Gastroesophageal sphincter (tissue), 4 donors: ENCODE measurements around the gene SNED1. TPM values are rescaled to one million over a fixed set of nuclear protein-coding genes. Genes with fewer than 3 reads are reported as not detected.

Experiments
- ATAC-seq: fragments of 150-250 bp; one replicate; pipeline ENCODE4 v1.9.1; 2016; ENCODE audit warnings: mild to moderate bottlenecking, moderate library complexity
- H3K27ac ChIP-seq, 4 donors: fragments of 200-600 bp; sonication (generic) in 3 of 4; 1 replicate in 3 of 4; 2 replicates in 1 of 4; pipeline ENCODE4 v1.5.1; 2016 to 2019
- H3K27me3 ChIP-seq: fragments of 200-600 bp; sonication (generic); one replicate; pipeline ENCODE4 v1.5.1; 2019
- H3K36me3 ChIP-seq, 2 donors: fragments of 200-600 bp; sonication (generic); one replicate each; pipeline ENCODE4 v1.5.1; 2019; ENCODE audit warnings: control low read depth in 1 of 2
- H3K4me1 ChIP-seq, 3 donors: fragments of 200-600 bp; sonication (generic); 1 replicate in 2 of 3; 2 replicates in 1 of 3; pipeline ENCODE4 v1.5.1; 2016 to 2019; ENCODE audit warnings: control low read depth in 2 of 3
- H3K4me3 ChIP-seq, 2 donors: fragments of 200-600 bp; sonication (generic); one replicate each; pipeline ENCODE4 v1.5.1; 2019; ENCODE audit warnings: mild to moderate bottlenecking in 1 of 2, moderate library complexity in 1 of 2
- H3K9me3 ChIP-seq, 3 donors: fragments of 200-600 bp; sonication (generic); one replicate each; pipeline ENCODE4 v1.5.1; 2017 to 2019; ENCODE audit warnings: control low read depth in 2 of 3
- EP300 ChIP-seq: sonication (generic); formaldehyde crosslinking; IDR thresholded peaks from one replicate; pipeline ENCODE4 v1.6.1; 2017; ENCODE audit warnings: antibody characterized with exemption, mild to moderate bottlenecking
- POLR2A ChIP-seq, 2 donors: fragments of 450-650 bp; IDR thresholded peaks; one replicate each; pipeline ENCODE4 v1.6.1; 2017; ENCODE audit warnings: antibody characterized with exemption in 2 of 2, mild to moderate bottlenecking in 2 of 2, moderate library complexity in 1 of 2
- POLR2AphosphoS5 ChIP-seq: sonication (generic); formaldehyde crosslinking; IDR thresholded peaks from one replicate; pipeline ENCODE4 v1.6.1; 2017; ENCODE audit warnings: antibody characterized with exemption
- WGBS, 2 donors: methylation state at CpG; one replicate each; pipeline ENCODE4 v1.1.5; 2018; ENCODE audit warnings: low coverage in 1 of 2; 5-methylcytosine and 5-hydroxymethylcytosine counted together
- total RNA-seq, 4 donors: library from RNA; depleted of rRNA; stranded (reverse); fragments of >200 nt; gene quantifications; one replicate each; pipeline ENCODE4 v1.1.0, GENCODE V29; 2016
- TF ChIP-seq, protein P1 (sequence below), 4 experiments: fragments of 200-600 bp in 2 of 4; fragments of 450-650 bp in 2 of 4; sonication (generic) in 1 of 4; IDR thresholded peaks; one replicate each; pipeline ENCODE4 v1.5.1; 2017 to 2019; ENCODE audit warnings: antibody characterized with exemption in 4 of 4, mild to moderate bottlenecking in 2 of 4, moderate library complexity in 2 of 4

SNED1 gene
- total RNA-seq, 4 donors from 2014 or later = 8.3 to 29.9 (median 14.6) TPM

- Histone ChIP-seq H3K27ac (no peak overlapping the region), H3K27me3 (peaks cover 24% of the 10 kb centered on the region), H3K36me3 (no peaks in the 10 kb centered on the region), H3K4me3 (no peak overlapping the region), H3K4me1 (peaks cover 0 to 8% (median 0%) of the 10 kb centered on the region in 3 donors), H3K9me3 (no peaks in the 10 kb centered on the region)
- TF ChIP-seq, protein P1, sequence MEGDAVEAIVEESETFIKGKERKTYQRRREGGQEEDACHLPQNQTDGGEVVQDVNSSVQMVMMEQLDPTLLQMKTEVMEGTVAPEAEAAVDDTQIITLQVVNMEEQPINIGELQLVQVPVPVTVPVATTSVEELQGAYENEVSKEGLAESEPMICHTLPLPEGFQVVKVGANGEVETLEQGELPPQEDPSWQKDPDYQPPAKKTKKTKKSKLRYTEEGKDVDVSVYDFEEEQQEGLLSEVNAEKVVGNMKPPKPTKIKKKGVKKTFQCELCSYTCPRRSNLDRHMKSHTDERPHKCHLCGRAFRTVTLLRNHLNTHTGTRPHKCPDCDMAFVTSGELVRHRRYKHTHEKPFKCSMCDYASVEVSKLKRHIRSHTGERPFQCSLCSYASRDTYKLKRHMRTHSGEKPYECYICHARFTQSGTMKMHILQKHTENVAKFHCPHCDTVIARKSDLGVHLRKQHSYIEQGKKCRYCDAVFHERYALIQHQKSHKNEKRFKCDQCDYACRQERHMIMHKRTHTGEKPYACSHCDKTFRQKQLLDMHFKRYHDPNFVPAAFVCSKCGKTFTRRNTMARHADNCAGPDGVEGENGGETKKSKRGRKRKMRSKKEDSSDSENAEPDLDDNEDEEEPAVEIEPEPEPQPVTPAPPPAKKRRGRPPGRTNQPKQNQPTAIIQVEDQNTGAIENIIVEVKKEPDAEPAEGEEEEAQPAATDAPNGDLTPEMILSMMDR (IDR thresholded peaks at IDR 0.05) = no peak
- TF ChIP-seq EP300 = no peak
- TF ChIP-seq POLR2A (IDR thresholded peaks at IDR 0.05) = no peak
- TF ChIP-seq POLR2AphosphoS5 = no peak
- 81% methylated on average over 5 of the region's 32 CpGs; no CpG with 5 or more reads in 1 of the 2 donors for whole genome bisulfite sequencing, 2 donors
- no peak for ATAC-seq
These were observed 31.3 kb upstream of the SNED1 start for GRCh38 chr2:240966906-240967680.

DNA sequence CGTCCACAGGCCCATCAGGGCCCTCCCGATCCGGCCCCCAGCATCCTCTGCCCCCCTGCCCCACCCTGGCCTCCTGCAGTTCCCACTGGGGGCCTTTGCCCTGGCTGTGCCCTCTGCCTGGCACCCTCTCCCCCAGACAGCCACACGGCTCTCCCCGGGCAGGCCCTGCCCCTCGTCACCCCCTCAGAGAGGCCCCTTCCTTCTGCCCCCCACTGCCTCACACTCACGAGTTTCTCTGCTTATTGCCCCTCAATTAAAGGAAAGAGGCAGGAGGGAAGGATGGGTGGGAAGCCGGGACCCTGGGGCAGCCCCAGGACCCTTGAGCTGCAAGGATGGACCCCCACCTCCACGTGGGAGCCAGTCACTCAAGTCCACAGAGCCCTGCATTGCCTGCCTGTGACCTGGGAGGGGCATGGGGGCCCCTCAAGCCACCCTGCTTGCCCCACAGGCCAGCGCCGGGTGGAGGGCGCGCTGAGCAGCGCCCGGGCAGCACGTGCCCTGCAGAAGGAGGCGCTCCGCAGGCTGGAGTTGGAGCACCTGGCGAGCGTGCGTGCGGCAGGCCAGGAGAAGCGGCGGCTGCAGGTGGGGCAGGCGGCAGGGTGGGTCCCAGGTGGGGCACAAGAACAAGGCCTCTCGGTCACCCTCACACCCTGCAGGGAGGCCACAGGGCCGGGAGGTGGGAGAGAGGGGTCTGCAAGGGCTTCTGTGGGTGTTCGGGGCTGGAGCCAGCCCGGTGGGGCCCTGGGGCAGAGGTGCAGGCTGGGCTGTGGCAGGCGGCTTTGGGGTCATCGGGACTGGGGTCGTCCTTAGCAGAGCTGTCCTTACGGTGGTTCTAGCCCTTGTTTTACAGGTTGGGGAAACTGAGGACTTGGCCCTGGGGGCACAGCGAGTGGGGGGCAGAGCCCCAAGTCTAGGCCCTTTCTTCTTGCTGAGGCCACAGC lies 30.5 kb upstream of the SNED1 start:
- no CpG with 5 or more reads among the region's 34 CpGs for WGBS, 2 donors
- no peak for ATAC-seq
- Histone ChIP-seq H3K9me3 (no peaks in the 10 kb centered on the region), H3K4me1 (peaks cover 0 to 7% (median 0%) of the 10 kb centered on the region in 3 donors), H3K36me3 (no peaks in the 10 kb centered on the region), H3K27ac (no peak overlapping the region), H3K4me3 (no peak overlapping the region), H3K27me3 (peaks cover 29% of the 10 kb centered on the region)
- TF ChIP-seq, protein P1 (IDR thresholded peaks at IDR 0.05) = no peak
- TF ChIP-seq POLR2A (IDR thresholded peaks at IDR 0.05) (no peak), EP300 (no peak), POLR2AphosphoS5 (no peak)

DNA sequence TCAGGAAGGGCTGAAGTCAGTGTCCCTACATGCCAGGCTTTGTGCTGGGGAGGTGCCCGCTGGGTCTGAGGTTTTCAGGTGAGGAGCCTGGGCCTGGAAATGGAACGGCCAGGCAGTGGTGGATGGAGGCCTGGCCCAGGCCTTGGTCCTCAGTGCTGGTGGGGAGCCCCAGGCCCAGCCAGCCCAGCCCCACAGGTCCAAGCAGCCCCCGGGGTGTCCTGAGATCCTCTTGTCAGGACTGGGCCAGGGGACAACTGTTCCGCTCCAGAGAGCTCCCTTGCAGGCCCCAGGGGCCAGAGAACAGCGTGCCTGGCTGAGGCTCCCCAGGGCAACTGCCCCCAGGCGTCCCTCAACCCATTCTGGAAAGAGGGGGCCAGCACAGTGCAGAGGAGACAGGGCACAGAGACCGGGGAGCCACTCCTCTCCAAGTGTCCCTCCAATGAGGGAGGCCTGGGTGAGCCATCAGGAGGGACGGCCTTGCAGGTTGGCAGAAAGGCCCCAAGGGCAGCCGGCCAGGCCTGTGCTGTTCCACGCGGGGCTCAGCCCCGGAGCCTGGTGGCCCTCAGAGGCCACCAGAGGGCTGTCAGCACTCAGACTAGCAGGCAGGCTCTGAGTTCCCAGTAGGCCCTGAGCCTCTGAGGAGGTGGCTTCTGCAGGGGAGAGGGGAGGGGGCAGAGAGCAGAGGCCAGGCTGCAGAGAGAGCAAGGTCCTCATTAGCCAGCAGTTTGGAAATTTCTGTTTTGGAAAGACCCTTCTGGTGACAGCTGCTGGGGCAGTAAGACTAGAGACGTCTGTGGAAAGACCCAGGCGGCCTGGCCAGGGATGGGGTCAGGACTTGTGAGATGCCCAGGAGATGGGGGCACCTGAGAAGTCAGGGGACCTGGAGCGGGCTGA lies 29.4 kb upstream of the SNED1 start:
- WGBS, 2 donors = 73% methylated on average over 3 of the region's 15 CpGs; no CpG with 5 or more reads in 1 of the 2 donors
- H3K4me3 ChIP-seq = no peak overlapping the region
- no peak overlapping the region for H3K27ac ChIP-seq
- H3K36me3 ChIP-seq = no peaks in the 10 kb centered on the region
- TF ChIP-seq POLR2A (IDR thresholded peaks at IDR 0.05) (no peak), EP300 (no peak), POLR2AphosphoS5 (no peak)
- TF ChIP-seq, protein P1 (IDR thresholded peaks at IDR 0.05) = no peak
- H3K27me3 ChIP-seq = peaks cover 29% of the 10 kb centered on the region
- H3K4me1 ChIP-seq = peaks cover 0 to 13% (median 0%) of the 10 kb centered on the region in 3 donors
- ATAC-seq = no peak
- peaks cover 0 to 9% (median 0%) of the 10 kb centered on the region in 3 donors for H3K9me3 ChIP-seq

DNA sequence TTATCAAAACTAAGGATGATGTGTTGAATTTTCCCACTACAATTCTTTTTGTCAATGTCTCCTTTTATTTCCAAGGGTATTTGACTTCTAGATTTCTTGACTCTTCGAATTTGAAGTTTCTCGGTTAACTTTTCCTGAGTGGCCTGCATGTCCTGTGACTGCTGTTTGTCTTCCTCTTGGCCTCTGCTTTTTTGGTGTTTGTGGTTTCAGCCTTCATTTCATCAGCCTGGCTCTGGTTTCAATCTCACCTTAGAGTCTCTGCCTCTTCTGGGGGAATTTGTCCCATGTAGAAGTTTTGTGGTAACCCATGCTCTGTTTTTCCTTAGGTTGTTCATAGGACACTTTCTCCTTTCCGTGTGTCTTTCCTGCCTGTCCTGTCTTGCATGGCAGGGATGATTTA lies 28.3 kb upstream of the SNED1 start:
- Histone ChIP-seq H3K27me3 (peaks cover 40% of the 10 kb centered on the region), H3K4me3 (no peak overlapping the region), H3K36me3 (no peaks in the 10 kb centered on the region), H3K4me1 (peaks cover 0 to 13% (median 0%) of the 10 kb centered on the region in 3 donors), H3K9me3 (peaks cover 0 to 9% (median 0%) of the 10 kb centered on the region in 3 donors), H3K27ac (no peak overlapping the region)
- TF ChIP-seq POLR2AphosphoS5 = no peak
- TF ChIP-seq EP300 = no peak
- TF ChIP-seq, protein P1 (IDR thresholded peaks at IDR 0.05) = no peak
- TF ChIP-seq POLR2A (IDR thresholded peaks at IDR 0.05) = no peak
- ATAC-seq = no peak
- WGBS, 2 donors = 83 to 93% methylated on average over 2 to 3 of the region's 3 CpGs
